ENCODE results near the gene SSX2IP. TPM values are rescaled to one million over a fixed set of nuclear protein-coding genes. Genes with fewer than 3 reads are reported as not detected.

The SSX2IP gene
- total and polyA plus RNA-seq, 2 donors from 2014 or later: 12.1 to 18.2 TPM

GRCh38 chr1:84603941-84604830 lies 86.1 kb downstream of the SSX2IP start:
- FAIRE-seq: no peak
- intact Hi-C loops (cut with DNase I): no loop called here
- H3K4me3 ChIP-seq (ENCODE audit: low read length in 3 of 3): peak overlapping the region in 1 of 3 donors; percentile 2
- H3K27me3 ChIP-seq (ENCODE audit: control insufficient read depth, insufficient read depth, low read length): no peaks in the 10 kb centered on the region
- no peak overlapping the region for H3K27ac ChIP-seq (ENCODE audit: low read depth in 2 of 2, low read length in 2 of 2)
- peaks cover 0 to 14% (median 6%) of the 10 kb centered on the region in 3 donors for H3K9me3 ChIP-seq (ENCODE audit: control insufficient read depth in 2 of 3, insufficient read depth in 1 of 3, low read length in 3 of 3)
- no peak for TF ChIP-seq CTCF (IDR thresholded peaks at IDR 0.05; ENCODE audit: borderline replicate concordance, extremely low read depth, insufficient read depth)
- H3K9ac ChIP-seq (ENCODE audit: low read length in 3 of 3): no peak overlapping the region
- peak in 1 of 5 donors; percentile 32 for DNase-seq
- no peaks in the 10 kb centered on the region for H3K4me1 ChIP-seq (ENCODE audit: control insufficient read depth in 2 of 3, insufficient read depth in 2 of 3, low read depth in 1 of 3, low read length in 3 of 3)
- no peaks in the 10 kb centered on the region for H3K36me3 ChIP-seq (ENCODE audit: control insufficient read depth in 2 of 3, insufficient read depth in 3 of 3, low read length in 3 of 3)

GRCh38 chr1:84603223-84603622 lies 87.0 kb downstream of the SSX2IP start:
- FAIRE-seq (no peak), DNase-seq (no peak)
- intact Hi-C loops (cut with DNase I): no loop called here
- Histone ChIP-seq H3K9ac (ENCODE audit: low read length in 3 of 3) (no peak overlapping the region), H3K9me3 (ENCODE audit: control insufficient read depth in 2 of 3, insufficient read depth in 1 of 3, low read length in 3 of 3) (peaks cover 0 to 14% (median 6%) of the 10 kb centered on the region in 3 donors), H3K36me3 (ENCODE audit: control insufficient read depth in 2 of 3, insufficient read depth in 3 of 3, low read length in 3 of 3) (no peaks in the 10 kb centered on the region), H3K4me1 (ENCODE audit: control insufficient read depth in 2 of 3, insufficient read depth in 2 of 3, low read depth in 1 of 3, low read length in 3 of 3) (no peaks in the 10 kb centered on the region), H3K4me3 (ENCODE audit: low read length in 3 of 3) (no peak overlapping the region), H3K27me3 (ENCODE audit: control insufficient read depth, insufficient read depth, low read length) (no peaks in the 10 kb centered on the region), H3K27ac (ENCODE audit: low read depth in 2 of 2, low read length in 2 of 2) (no peak overlapping the region)
- TF ChIP-seq CTCF (IDR thresholded peaks at IDR 0.05; ENCODE audit: borderline replicate concordance, extremely low read depth, insufficient read depth): no peak

GRCh38 chr1:84600796-84601195 lies 89.5 kb downstream of the SSX2IP start:
- FAIRE-seq (no peak), DNase-seq (no peak)
- intact Hi-C loops (cut with DNase I): no loop called here
- H3K4me1 ChIP-seq (ENCODE audit: control insufficient read depth in 2 of 3, insufficient read depth in 2 of 3, low read depth in 1 of 3, low read length in 3 of 3): no peaks in the 10 kb centered on the region
- no peaks in the 10 kb centered on the region for H3K27me3 ChIP-seq (ENCODE audit: control insufficient read depth, insufficient read depth, low read length)
- H3K27ac ChIP-seq (ENCODE audit: low read depth in 2 of 2, low read length in 2 of 2): no peak overlapping the region
- no peak for TF ChIP-seq CTCF (IDR thresholded peaks at IDR 0.05; ENCODE audit: borderline replicate concordance, extremely low read depth, insufficient read depth)
- peaks cover 0 to 9% (median 6%) of the 10 kb centered on the region in 3 donors for H3K9me3 ChIP-seq (ENCODE audit: control insufficient read depth in 2 of 3, insufficient read depth in 1 of 3, low read length in 3 of 3)
- no peak overlapping the region for H3K4me3 ChIP-seq (ENCODE audit: low read length in 3 of 3)
- H3K36me3 ChIP-seq (ENCODE audit: control insufficient read depth in 2 of 3, insufficient read depth in 3 of 3, low read length in 3 of 3): no peaks in the 10 kb centered on the region
- no peak overlapping the region for H3K9ac ChIP-seq (ENCODE audit: low read length in 3 of 3)
